OCI-LY3 (cell line): Measurements from ENCODE around the gene GPR55.
A peak's percentile ranks its signal among the peaks of the same experiment; 100 is the strongest.

ENCODE experiments used
- H2AFZ ChIP-seq: fragments of 200-600, 300-600 bp; shearing (Covaris generic); 2 replicates; pipeline ENCODE4 v1.6.0; 2014; ENCODE audit warnings: antibody characterized with exemption, low read depth, low read length
- H3K27ac ChIP-seq: fragments of 200-600, 300-600 bp; sonication (generic); 2 replicates; pipeline ENCODE4 v1.5.1; 2014; ENCODE audit warnings: mild to moderate bottlenecking, low read length, moderate library complexity, mixed read lengths
- H3K27me3 ChIP-seq: fragments of 200-600, 300-600 bp; sonication (generic); 2 replicates; pipeline ENCODE4 v1.6.1; 2014; ENCODE audit warnings: low read depth, low read length, mixed read lengths
- H3K36me3 ChIP-seq: fragments of 200-600, 300-600 bp; sonication (generic); replicated peaks from 2 replicates; pipeline ENCODE3; 2014; ENCODE audit warnings: low read depth, low read length, mixed read lengths
- H3K4me1 ChIP-seq: fragments of 300-600, 200-600 bp; sonication (generic); 2 replicates; pipeline ENCODE4 v1.6.1; 2014; ENCODE audit warnings: low read length, mixed read lengths
- H3K4me2 ChIP-seq: fragments of 200-600, 300-600 bp; sonication (generic); 2 replicates; pipeline ENCODE4 v1.6.1; 2014; ENCODE audit warnings: low read length, mixed read lengths
- H3K4me3 ChIP-seq: fragments of 300-600, 200-600 bp; sonication (generic); 2 replicates; pipeline ENCODE4 v1.5.1; 2014; ENCODE audit warnings: antibody characterized with exemption, mild to moderate bottlenecking, low read length, moderate library complexity
- H3K79me2 ChIP-seq: fragments of 300-600, 200-600 bp; shearing (Covaris generic); 2 replicates; pipeline ENCODE4 v1.6.1; 2014; ENCODE audit warnings: mild to moderate bottlenecking, low read length, mixed read lengths
- H3K9ac ChIP-seq: fragments of 300-600, 200-600 bp; shearing (Covaris generic); 2 replicates; pipeline ENCODE4 v1.6.0; 2014; ENCODE audit warnings: mild to moderate bottlenecking, low read length, moderate library complexity
- H3K9me3 ChIP-seq: fragments of 200-600, 300-600 bp; shearing (Covaris generic); 2 replicates; pipeline ENCODE4 v1.6.1; 2014; ENCODE audit warnings: low read length, mixed read lengths; ENCODE audit not compliant: insufficient read depth
- H4K20me1 ChIP-seq: fragments of 200-600, 300-600 bp; sonication (generic); 2 replicates; pipeline ENCODE4 v1.6.1; 2016; ENCODE audit warnings: low read length, mixed read lengths; ENCODE audit not compliant: insufficient read depth
- EZH2phosphoT487 ChIP-seq: fragments of 200-600 bp; shearing (Covaris generic); IDR thresholded peaks from 2 replicates; pipeline ENCODE4 v1.6.1; 2018; ENCODE audit warnings: antibody characterized with exemption, mixed run types, low read depth
- TF ChIP-seq, protein P1 (sequence below): fragments of 200-600, 300-600 bp; sonication (generic); IDR thresholded peaks from 2 replicates; pipeline ENCODE4 v1.5.1; 2014; ENCODE audit warnings: antibody characterized with exemption, low read length, low read depth

The GPR55 gene

GRCh38 chr2:230861552-230862255, 63.3 kb downstream of the GPR55 start:
- H3K79me2 ChIP-seq: peaks cover 31% of the 10 kb centered on the region
- H3K4me2 ChIP-seq: peak overlapping the region; percentile 64
- peaks cover 7% of the 10 kb centered on the region; the same call in 1 of the 2 replicates for H4K20me1 ChIP-seq
- no peak overlapping the region for H3K9ac ChIP-seq
- H3K27me3 ChIP-seq: 0 out of 2 replicates have a peak, but pooled peaks cover 3% of the 10 kb centered on the region
- peak overlapping the region; percentile 46 for H3K4me3 ChIP-seq
- H3K9me3 ChIP-seq: no peaks in the 10 kb centered on the region
- peak overlapping the region; percentile 36; the same call in 1 of the 2 replicates for H2AFZ ChIP-seq
- H3K36me3 ChIP-seq: peaks cover 14% of the 10 kb centered on the region
- H3K27ac ChIP-seq: no peak overlapping the region
- TF ChIP-seq EZH2phosphoT487: no peak
- TF ChIP-seq, protein P1, sequence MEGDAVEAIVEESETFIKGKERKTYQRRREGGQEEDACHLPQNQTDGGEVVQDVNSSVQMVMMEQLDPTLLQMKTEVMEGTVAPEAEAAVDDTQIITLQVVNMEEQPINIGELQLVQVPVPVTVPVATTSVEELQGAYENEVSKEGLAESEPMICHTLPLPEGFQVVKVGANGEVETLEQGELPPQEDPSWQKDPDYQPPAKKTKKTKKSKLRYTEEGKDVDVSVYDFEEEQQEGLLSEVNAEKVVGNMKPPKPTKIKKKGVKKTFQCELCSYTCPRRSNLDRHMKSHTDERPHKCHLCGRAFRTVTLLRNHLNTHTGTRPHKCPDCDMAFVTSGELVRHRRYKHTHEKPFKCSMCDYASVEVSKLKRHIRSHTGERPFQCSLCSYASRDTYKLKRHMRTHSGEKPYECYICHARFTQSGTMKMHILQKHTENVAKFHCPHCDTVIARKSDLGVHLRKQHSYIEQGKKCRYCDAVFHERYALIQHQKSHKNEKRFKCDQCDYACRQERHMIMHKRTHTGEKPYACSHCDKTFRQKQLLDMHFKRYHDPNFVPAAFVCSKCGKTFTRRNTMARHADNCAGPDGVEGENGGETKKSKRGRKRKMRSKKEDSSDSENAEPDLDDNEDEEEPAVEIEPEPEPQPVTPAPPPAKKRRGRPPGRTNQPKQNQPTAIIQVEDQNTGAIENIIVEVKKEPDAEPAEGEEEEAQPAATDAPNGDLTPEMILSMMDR: no peak
- H3K4me1 ChIP-seq: peaks cover 39% of the 10 kb centered on the region
